IMR-90 (cell line): Measurements from ENCODE around the gene PHF21A. TPM values are rescaled to one million over a fixed set of nuclear protein-coding genes. Genes with fewer than 3 reads are reported as not detected.

Source experiments
- ATAC-seq: fragments of 200-7000 bp; cut with Tn5 transposase; 2 replicates; pipeline ENCODE4 v1.9.1; 2020; ENCODE audit warnings: low read depth, mild to moderate bottlenecking, moderate library complexity
- BruUV-seq: library from RNA; stranded (reverse); fragments of 400-500 nt; replicated peaks from 2 replicates; lab custom pipeline; 2021; lab: Mats Ljungman, UMichigan
- CTCF ChIA-PET: fragments of 300-600 bp; formaldehyde crosslinking; extraction: SDS; loops from one replicate; lab custom pipeline; 2021; ENCODE audit warnings: antibody characterized with exemption; lab: Yijun Ruan, JAX
- POLR2A ChIA-PET: fragments of 300-600 bp; sonication (Branson Sonifier 250); formaldehyde crosslinking; loops from one replicate; lab custom pipeline; 2022; ENCODE audit warnings: antibody characterized with exemption; ENCODE audit not compliant: unreplicated experiment; lab: Charles Lee
- DNase-seq: peaks from one replicate; pipeline ENCODE4 v3.0.0; 2013
- H2AFZ ChIP-seq: replicated peaks from 2 replicates; pipeline ENCODE3; 2013; ENCODE audit warnings: low read length, mild to moderate bottlenecking; ENCODE audit not compliant: poor library complexity
- H2AK5ac ChIP-seq: 2 replicates; pipeline ENCODE4 v1.6.1; 2013; ENCODE audit warnings: low read depth, low read length, inconsistent platforms
- H2AK9ac ChIP-seq: replicated peaks from 2 replicates; pipeline ENCODE3; 2013; ENCODE audit warnings: mild to moderate bottlenecking, low read depth, low read length, moderate library complexity; ENCODE audit not compliant: poor library complexity
- H2BK120ac ChIP-seq: 2 replicates; pipeline ENCODE4 v1.6.1; 2013; ENCODE audit warnings: low read depth, low read length, inconsistent platforms
- H2BK15ac ChIP-seq: 3 replicates; pipeline ENCODE4 v1.6.1; 2013; ENCODE audit warnings: low read depth, low read length, inconsistent platforms
- H2BK20ac ChIP-seq: 2 replicates; pipeline ENCODE4 v1.6.1; 2013; ENCODE audit warnings: low read depth, mild to moderate bottlenecking, inconsistent platforms, low read length, moderate library complexity
- H2BK5ac ChIP-seq: 2 replicates; pipeline ENCODE4 v1.6.1; 2013; ENCODE audit warnings: mild to moderate bottlenecking, low read depth, low read length, inconsistent platforms; ENCODE audit not compliant: poor library complexity, severe bottlenecking
- H3K14ac ChIP-seq: replicated peaks from 2 replicates; pipeline ENCODE4 v1.6.1; 2013; ENCODE audit warnings: low read depth, low read length, inconsistent platforms
- H3K18ac ChIP-seq: 2 replicates; pipeline ENCODE4 v1.6.1; 2013; ENCODE audit warnings: low read depth, low read length, control low read depth
- H3K23ac ChIP-seq: 2 replicates; pipeline ENCODE4 v1.6.1; 2013; ENCODE audit warnings: low read depth, low read length, inconsistent platforms
- H3K27ac ChIP-seq: 2 replicates; pipeline ENCODE4 v1.5.1; 2013; ENCODE audit warnings: mild to moderate bottlenecking, control low read depth, low read length; ENCODE audit not compliant: insufficient read depth
- H3K27me3 ChIP-seq: 2 replicates; pipeline ENCODE4 v1.6.1; 2013; ENCODE audit warnings: low read length; ENCODE audit not compliant: control insufficient read depth, insufficient read depth
- H3K36me3 ChIP-seq: 2 replicates; pipeline ENCODE4 v1.6.1; 2013; ENCODE audit warnings: low read length, mixed read lengths; ENCODE audit not compliant: control insufficient read depth, insufficient read depth
- H3K4ac ChIP-seq: 2 replicates; pipeline ENCODE4 v1.6.1; 2013; ENCODE audit warnings: low read depth, low read length, inconsistent platforms
- H3K4me1 ChIP-seq: 2 replicates; pipeline ENCODE4 v1.6.1; 2013; ENCODE audit warnings: low read length, mixed read lengths; ENCODE audit not compliant: control insufficient read depth, insufficient read depth
- H3K4me2 ChIP-seq: 2 replicates; pipeline ENCODE4 v1.6.1; 2013; ENCODE audit warnings: low read depth, mild to moderate bottlenecking, control low read depth, low read length, moderate library complexity
- H3K4me3 ChIP-seq: 2 replicates; pipeline ENCODE4 v1.5.1; 2013; ENCODE audit warnings: low read depth, mild to moderate bottlenecking, control low read depth, low read length, moderate library complexity; ENCODE audit not compliant: insufficient read depth
- H3K56ac ChIP-seq: 2 replicates; pipeline ENCODE4 v1.6.1; 2013; ENCODE audit warnings: low read length, inconsistent platforms; ENCODE audit not compliant: insufficient read depth; ENCODE audit errors: extremely low read depth
- H3K79me1 ChIP-seq, 2 experiments: 2 replicates each; pipeline ENCODE4 v1.6.1; 2013; ENCODE audit warnings: low read length in 2 of 2, inconsistent platforms in 1 of 2, low read depth in 1 of 2
- H3K9ac ChIP-seq: 2 replicates; pipeline ENCODE4 v1.6.1; 2013; ENCODE audit warnings: low read depth, low read length, control low read depth
- H3K9me1 ChIP-seq: 2 replicates; pipeline ENCODE4 v1.6.1; 2013; ENCODE audit warnings: low read length, inconsistent platforms; ENCODE audit not compliant: insufficient read depth
- H3K9me3 ChIP-seq: 2 replicates; pipeline ENCODE4 v1.6.1; 2013; ENCODE audit warnings: low read length; ENCODE audit not compliant: control insufficient read depth, insufficient read depth
- H4K20me1 ChIP-seq: 2 replicates; pipeline ENCODE4 v1.6.1; 2013; ENCODE audit warnings: low read length, inconsistent platforms; ENCODE audit not compliant: insufficient read depth
- H4K5ac ChIP-seq: 2 replicates; pipeline ENCODE4 v1.6.1; 2013; ENCODE audit warnings: mild to moderate bottlenecking, low read depth, low read length, control low read depth
- H4K8ac ChIP-seq, 2 experiments: 2 replicates each; pipeline ENCODE4 v1.6.1; 2013; ENCODE audit warnings: low read depth in 2 of 2, low read length in 2 of 2, control low read depth in 1 of 2, inconsistent platforms in 1 of 2
- H4K91ac ChIP-seq: 2 replicates; pipeline ENCODE4 v1.6.1; 2013; ENCODE audit warnings: low read depth, low read length, inconsistent platforms; ENCODE audit not compliant: insufficient read depth
- BHLHE40 ChIP-seq: fragments of 150-350 bp; IDR thresholded peaks from 2 replicates; pipeline ENCODE4 v1.6.1; 2016; ENCODE audit warnings: mild to moderate bottlenecking, low read depth, low read length
- CEBPB ChIP-seq: IDR thresholded peaks from 2 replicates; pipeline ENCODE4 v1.6.1; 2012; ENCODE audit warnings: low read depth, low read length, improper control_type of control experiment
- CHD1 ChIP-seq: IDR thresholded peaks from 2 replicates; pipeline ENCODE4 v1.6.1; 2012; ENCODE audit warnings: low read depth, low read length, improper control_type of control experiment
- CTCF ChIP-seq: conservative IDR thresholded peaks from 2 replicates; pipeline ENCODE4 v1.5.1; 2012; ENCODE audit warnings: mild to moderate bottlenecking, low read depth, low read length, improper control_type of control experiment
- ELK1 ChIP-seq: fragments of 150-350 bp; IDR thresholded peaks from 2 replicates; pipeline ENCODE4 v1.6.1; 2016; ENCODE audit warnings: low read depth, mild to moderate bottlenecking, low read length, moderate library complexity, borderline replicate concordance
- FOS ChIP-seq: fragments of 150-350 bp; IDR thresholded peaks from 2 replicates; pipeline ENCODE4 v1.6.1; 2016; ENCODE audit warnings: low read depth, low read length
- MAFK ChIP-seq: IDR thresholded peaks from 2 replicates; pipeline ENCODE4 v1.6.1; 2012; ENCODE audit warnings: low read depth, low read length, improper control_type of control experiment
- MAZ ChIP-seq: IDR thresholded peaks from 2 replicates; pipeline ENCODE4 v1.6.1; 2012; ENCODE audit warnings: low read depth, mild to moderate bottlenecking, low read length, improper control_type of control experiment, moderate library complexity, borderline replicate concordance
- MXI1 ChIP-seq: IDR thresholded peaks from 2 replicates; pipeline ENCODE4 v1.6.1; 2012; ENCODE audit warnings: low read depth, mild to moderate bottlenecking, low read length, moderate library complexity, borderline replicate concordance
- NFE2L2 ChIP-seq: fragments of 150-350 bp; IDR thresholded peaks from 2 replicates; pipeline ENCODE4 v1.6.1; 2016; ENCODE audit warnings: low read depth, mild to moderate bottlenecking, low read length
- POLR2A ChIP-seq: IDR thresholded peaks from 2 replicates; pipeline ENCODE4 v1.6.1; 2012; ENCODE audit warnings: mild to moderate bottlenecking, low read depth, low read length
- RCOR1 ChIP-seq: IDR thresholded peaks from 2 replicates; pipeline ENCODE4 v1.6.1; 2012; ENCODE audit warnings: mild to moderate bottlenecking, low read length, improper control_type of control experiment; ENCODE audit not compliant: insufficient replicate concordance
- RFX5 ChIP-seq: IDR thresholded peaks from 2 replicates; pipeline ENCODE4 v1.8.0; 2012; ENCODE audit warnings: low read depth, mild to moderate bottlenecking, low read length, moderate library complexity
- SMC3 ChIP-seq: fragments of 150-350 bp; IDR thresholded peaks from 2 replicates; pipeline ENCODE4 v1.6.1; 2016; ENCODE audit warnings: low read depth, mild to moderate bottlenecking, antibody characterized with exemption, low read length, moderate library complexity
- USF2 ChIP-seq: fragments of 150-350 bp; IDR thresholded peaks from 2 replicates; pipeline ENCODE4 v1.6.1; 2017; ENCODE audit warnings: mild to moderate bottlenecking, antibody characterized with exemption, low read length, low read depth
- WGBS, 2 experiments: methylation state at CpG; one replicate each; pipeline versions ENCODE4 v1.1.5 to v1.1.7; 2013; ENCODE audit warnings: missing lambda C conversion rate in 2 of 2; ENCODE audit not compliant: insufficient read length in 1 of 2; ENCODE audit errors: extremely low coverage in 2 of 2; 5-methylcytosine and 5-hydroxymethylcytosine counted together
- dilution Hi-C: fragments of 300-500 bp; cut with HindIII; formaldehyde crosslinking; loops from one replicate; pipeline ENCODE4 v1.14.3; 2018; ENCODE audit warnings: low sequenced_read_pairs; ENCODE audit not compliant: unreplicated experiment
- in situ Hi-C: fragments of 300-500 bp; cut with MboI; formaldehyde crosslinking; loops from 3 replicates; pipeline ENCODE4 v1.14.3; 2019; ENCODE audit warnings: low sequenced_read_pairs, inconsistent platforms, mixed read lengths
- intact Hi-C: fragments of 100-400 bp; cut with micrococcal nuclease; formaldehyde crosslinking; loops from 2 replicates; pipeline ENCODE4 v1.10.0; 2022
- polyA plus RNA-seq, 3 experiments: library from polyadenylated mRNA; depleted of rRNA; stranded (reverse); fragments of >200 nt; gene quantifications; 2 replicates each; pipeline ENCODE4 v1.2.3, GENCODE V29; 2012; ENCODE audit warnings: low replicate concordance in 1 of 3
- total RNA-seq: library from RNA; depleted of rRNA; stranded (reverse); fragments of >200 nt; gene quantifications from 2 replicates; pipeline ENCODE4 v1.2.3, GENCODE V29; 2012

The PHF21A gene
- total and polyA plus RNA-seq, 2 of the 4 experiments (the other 2 are of a cell fraction): 9.0 to 20.6 TPM

GRCh38 chr11:45959851-45960250, 161.4 kb downstream of the PHF21A start:
- no peak overlapping the region for H2BK15ac ChIP-seq
- no peak overlapping the region for H2BK120ac ChIP-seq
- TF ChIP-seq RCOR1 (no peak), CEBPB (no peak), CTCF (no peak), CHD1 (no peak), MAZ (no peak), FOS (no peak), USF2 (no peak), RFX5 (no peak), ELK1 (no peak), SMC3 (no peak), MXI1 (no peak), NFE2L2 (no peak), POLR2A (no peak), MAFK (no peak), BHLHE40 (no peak)
- no peak overlapping the region for H2AK9ac ChIP-seq
- POLR2A ChIA-PET: no interaction called here
- BruUV-seq: no TSS peak
- H3K27ac ChIP-seq: no peak overlapping the region
- no peak overlapping the region for H3K9ac ChIP-seq
- H3K79me1 ChIP-seq: peaks cover 6 to 9% of the 10 kb centered on the region in 2 experiments; a peak in 3 of 4 replicates
- no peak overlapping the region for H4K8ac ChIP-seq
- H3K9me1 ChIP-seq: peaks cover 4% of the 10 kb centered on the region; the same call in 1 of the 2 replicates
- H2BK5ac ChIP-seq: no peak overlapping the region
- no peak overlapping the region for H3K4ac ChIP-seq
- in situ Hi-C loops: loop anchor here (5.0 kb wide), 1 partner anchor 47 kb away; no protein-coding TSS in a partner anchor
- H2AFZ ChIP-seq: no peak overlapping the region
- H3K18ac ChIP-seq: no peak overlapping the region
- no peak overlapping the region for H4K5ac ChIP-seq
- 67% methylated on average over 1 of the region's 1 CpG; no CpG with 5 or more reads in 1 of the 2 experiments for WGBS, 2 experiments
- no peak overlapping the region for H3K4me2 ChIP-seq
- no peak overlapping the region for H3K14ac ChIP-seq
- peaks cover 17% of the 10 kb centered on the region for H3K36me3 ChIP-seq
- no peaks in the 10 kb centered on the region for H3K9me3 ChIP-seq
- H3K4me3 ChIP-seq: no peak overlapping the region
- H4K91ac ChIP-seq: no peak overlapping the region
- H3K56ac ChIP-seq: no peak overlapping the region
- intact Hi-C loops: no loop called here
- no peak overlapping the region for H2BK20ac ChIP-seq
- dilution Hi-C loops: no loop called here
- no peak for DNase-seq
- no peaks in the 10 kb centered on the region for H3K4me1 ChIP-seq
- H2AK5ac ChIP-seq: no peak overlapping the region
- H3K23ac ChIP-seq: no peak overlapping the region
- ATAC-seq: no peak
- no peaks in the 10 kb centered on the region for H3K27me3 ChIP-seq
- no peaks in the 10 kb centered on the region; the same call in 1 of the 2 replicates for H4K20me1 ChIP-seq
- CTCF ChIA-PET: interaction anchor here (1.4 kb wide), 1 partner anchor 47 kb away, joined by 4 read pairs; no protein-coding TSS in a partner anchor
